ENCODE results near the gene MRPL34.
"Not testable (repeated sequence)": the region's sequence is repeated elsewhere in the genome, so short reads cannot be mapped to it uniquely, and the experiment has no call there.

The MRPL34 gene

DNA sequence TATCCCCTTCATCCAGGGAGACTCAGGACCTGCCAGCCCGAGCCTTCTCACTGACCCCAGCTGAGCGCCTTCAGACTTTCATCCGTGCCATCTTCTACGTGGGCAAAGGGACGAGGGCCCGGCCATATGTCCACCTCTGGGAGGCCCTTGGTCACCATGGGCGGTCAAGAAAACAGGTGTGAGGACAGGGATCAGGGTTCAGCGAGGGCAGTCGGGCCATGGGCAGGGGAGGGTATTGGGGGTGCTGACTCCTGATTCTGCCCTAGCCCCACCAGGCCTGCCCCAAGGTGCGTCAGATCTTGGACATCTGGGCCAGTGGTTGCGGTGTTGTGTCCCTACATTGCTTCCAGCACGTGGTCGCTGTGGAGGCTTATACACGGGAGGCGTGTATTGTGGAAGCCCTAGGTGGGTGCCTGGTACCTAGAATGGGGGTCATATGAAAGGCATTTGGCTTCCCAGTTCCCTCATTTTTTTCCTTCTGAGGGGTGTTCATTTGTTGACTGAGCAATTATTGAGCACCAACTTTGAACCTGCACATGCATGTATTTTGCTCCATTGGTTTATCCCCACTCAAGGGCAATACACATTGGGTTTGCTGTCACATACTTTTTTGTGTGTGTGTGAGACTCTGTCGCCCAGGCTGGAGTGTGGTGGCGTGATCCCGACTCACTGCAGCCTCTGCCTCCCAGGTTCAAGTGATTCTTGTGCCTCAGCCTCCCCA, 20.1 kb upstream of the MRPL34 start:
- no peak for DNase-seq (ENCODE audit: low read depth)

DNA sequence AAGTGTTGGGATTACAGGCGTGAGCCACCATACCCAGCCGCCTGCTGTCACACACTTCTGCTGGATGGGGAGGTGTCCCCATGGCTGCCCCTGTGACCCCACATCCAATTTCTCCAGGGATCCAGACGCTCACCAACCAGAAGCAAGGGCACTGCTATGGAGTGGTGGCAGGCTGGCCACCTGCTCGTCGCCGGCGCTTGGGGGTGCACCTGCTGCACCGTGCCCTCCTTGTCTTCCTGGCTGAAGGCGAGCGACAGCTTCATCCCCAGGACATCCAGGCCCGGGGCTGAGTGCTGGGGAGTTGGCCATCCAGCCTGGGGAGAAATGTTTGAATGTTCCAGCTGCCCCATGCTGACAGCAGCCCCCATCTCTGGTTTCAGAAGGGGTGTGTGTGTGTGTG, 19.4 kb upstream of the MRPL34 start:
- no peak for DNase-seq (ENCODE audit: low read depth)

DNA sequence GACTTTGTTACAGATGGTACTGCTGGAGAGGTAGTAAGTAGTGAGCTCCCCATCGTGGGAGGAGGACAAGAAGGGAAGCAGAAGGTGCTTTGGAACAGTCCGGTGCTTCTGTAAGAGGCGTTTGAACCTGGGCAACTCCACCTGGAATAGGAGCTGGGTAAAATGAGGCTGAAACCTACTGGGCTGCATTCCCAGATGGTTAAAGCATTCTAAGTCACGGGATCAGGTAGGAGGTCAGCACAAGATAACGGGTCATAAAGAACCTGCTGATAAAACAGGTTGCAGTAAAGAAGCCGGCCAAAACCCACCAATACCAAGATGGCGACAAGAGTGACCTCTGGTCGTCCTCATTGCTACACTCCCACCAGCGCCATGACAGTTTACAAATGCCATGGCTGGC, 18.9 kb upstream of the MRPL34 start:
- DNase-seq (ENCODE audit: low read depth): no peak

DNA sequence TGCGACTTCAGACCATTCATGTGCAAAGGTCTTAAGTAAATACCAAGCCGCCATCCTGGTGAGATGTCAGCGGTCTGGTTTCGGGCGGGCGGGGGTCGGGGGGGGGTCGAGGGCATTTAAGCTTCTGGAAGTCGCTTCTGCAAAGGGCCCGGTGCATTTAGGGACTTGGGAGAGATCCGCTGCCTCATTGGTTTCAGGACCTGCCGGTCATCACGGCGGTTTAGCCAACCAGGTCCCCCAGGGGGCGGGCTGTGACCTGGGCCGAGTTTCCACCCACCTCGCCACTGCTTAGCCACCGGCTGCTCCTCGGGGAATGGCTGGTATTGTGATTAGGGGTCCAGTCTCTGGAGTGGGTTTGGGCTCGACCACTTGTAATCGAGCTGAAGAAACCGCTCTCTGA, 16.2 kb upstream of the MRPL34 start:
- no peak for DNase-seq (ENCODE audit: low read depth)

DNA sequence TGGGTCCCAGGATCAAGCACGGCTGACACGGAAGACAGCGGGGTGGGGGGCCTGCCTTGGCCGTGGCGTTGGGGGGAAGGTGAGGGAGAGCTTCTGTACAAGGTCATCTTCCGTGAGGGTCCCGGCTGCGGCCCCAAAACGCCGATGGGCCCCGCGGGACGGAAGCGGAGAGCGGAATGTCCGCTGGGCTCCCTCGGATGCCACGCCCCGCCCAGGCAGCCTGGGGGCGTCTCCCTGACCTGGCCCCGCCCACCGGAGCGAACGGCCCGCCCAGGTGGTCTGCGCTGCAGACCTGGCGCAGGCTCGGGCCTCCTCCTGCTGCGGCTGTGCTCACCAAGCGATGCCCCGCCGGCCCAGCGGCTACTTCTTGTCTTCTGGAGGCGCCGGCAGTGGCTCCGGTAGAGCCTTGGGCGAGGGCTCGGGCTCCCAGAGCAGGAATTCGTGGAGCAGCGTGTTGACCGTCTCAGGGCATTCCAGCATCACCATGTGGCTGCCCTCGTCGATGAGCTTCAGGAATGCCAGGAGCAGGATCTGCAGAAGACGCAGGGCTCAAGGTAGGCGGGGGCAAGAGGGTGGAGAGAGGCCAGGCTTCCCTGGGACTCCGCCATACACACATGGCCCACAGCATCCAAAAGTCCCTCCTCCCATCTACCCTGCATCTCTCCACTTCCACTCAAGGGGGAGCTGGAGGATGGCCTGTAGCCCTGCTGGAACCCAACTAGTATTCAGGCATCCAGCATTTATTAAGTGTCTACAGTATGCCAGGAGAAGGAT, 13.2 kb upstream of the MRPL34 start:
- peak; percentile 77 for DNase-seq (ENCODE audit: low read depth)

DNA sequence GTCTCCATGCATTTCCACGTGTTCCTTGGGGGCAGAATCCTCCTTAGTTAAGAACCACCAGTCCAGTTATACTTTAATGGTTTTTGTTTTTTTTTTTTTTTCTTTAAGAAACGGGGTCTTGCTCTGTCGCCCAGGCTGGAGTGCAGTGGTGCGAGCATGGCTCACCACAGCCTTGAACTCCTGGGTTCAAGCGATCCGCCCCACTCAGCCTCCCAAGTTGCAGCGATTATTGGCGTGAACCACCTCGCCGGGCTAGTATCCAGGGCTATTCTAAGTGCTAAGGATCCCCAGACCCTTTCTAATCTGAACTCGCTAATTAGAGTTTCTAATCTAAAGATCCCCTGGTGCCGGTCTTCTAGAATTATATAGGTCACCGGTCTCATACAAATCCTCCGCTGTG, 12.1 kb upstream of the MRPL34 start:
- DNase-seq (ENCODE audit: low read depth): no peak

DNA sequence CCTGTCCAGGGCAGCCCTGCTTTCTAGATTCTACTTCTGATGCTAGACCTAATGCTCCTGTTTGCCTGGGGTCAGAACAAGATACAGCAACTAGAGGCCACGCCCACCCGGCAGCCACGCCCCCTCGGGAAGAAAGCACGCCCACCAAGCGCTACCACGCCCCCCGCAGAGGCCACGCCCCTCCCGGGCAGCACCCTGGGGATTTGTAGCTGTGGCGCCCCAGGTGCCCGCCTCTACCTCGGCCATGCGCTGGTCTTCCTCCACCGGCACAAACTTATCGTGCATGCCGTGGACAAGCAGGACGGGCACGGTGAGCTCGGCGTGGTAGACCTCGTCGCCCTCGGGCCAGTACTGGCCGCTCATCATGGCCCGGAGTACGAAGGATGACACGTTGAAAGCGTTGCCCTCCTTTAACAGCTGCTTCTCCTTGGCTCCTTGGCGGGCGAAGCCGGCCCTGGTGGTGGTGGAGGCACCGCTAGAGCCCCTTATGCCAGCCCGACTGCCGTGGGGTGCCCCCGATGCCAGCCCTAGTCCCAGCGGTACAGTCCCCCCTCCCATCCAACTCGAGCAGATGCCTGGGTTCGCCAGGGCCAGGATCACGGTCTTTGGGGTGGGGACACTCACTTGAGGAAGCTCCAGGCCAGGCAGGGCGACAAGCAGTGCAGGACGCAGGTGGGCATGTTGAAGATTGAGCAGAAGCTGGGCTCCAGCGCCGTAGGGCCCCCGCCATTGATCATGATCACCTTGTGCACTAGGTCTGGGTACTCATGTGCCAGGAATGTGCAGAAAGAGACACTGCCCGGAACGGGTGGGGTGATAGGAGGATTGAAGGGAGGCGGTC, 11.4 kb upstream of the MRPL34 start:
- peak; percentile 37 for DNase-seq (ENCODE audit: low read depth)

DNA sequence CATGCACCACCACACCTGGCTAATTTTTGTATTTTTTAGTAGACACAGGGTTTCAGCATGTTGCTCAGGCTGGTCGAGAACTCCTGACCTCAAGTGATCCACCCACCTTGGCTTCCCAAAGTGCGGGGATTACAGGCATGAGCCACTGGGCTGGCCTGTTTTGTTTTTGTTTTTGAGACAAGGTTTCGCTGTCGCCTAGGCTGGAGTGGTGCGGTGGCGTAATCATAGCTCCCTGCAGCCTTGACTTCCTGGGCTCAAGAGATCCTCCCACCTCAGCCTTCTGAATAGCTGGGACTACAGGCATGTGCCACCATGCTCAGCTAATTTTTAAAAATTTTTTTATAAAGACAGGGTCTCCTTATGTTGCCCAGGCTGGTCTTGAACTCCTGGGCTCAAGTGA, 10.1 kb upstream of the MRPL34 start:
- DNase-seq (ENCODE audit: low read depth): not testable (repeated sequence)

DNA sequence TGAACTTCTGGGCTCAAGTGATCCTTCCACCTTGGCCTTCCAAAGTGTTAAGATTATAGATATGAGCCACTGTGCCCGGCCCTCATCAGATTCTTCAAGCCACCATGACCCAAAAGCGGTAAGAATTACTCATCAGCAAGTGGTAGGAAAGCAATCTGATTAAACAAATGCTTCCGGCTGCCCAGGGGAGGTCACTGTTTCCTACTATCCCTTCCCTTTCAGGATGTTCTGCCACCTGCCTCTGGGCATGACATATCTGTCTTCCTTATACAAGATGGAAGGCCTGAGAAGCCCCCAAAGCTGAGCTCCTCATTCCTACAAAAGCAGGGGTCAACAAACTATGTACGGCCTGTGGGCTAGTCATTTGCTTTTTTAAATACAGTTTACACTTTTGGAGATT, 9.4 kb upstream of the MRPL34 start:
- DNase-seq (ENCODE audit: low read depth): no peak

DNA sequence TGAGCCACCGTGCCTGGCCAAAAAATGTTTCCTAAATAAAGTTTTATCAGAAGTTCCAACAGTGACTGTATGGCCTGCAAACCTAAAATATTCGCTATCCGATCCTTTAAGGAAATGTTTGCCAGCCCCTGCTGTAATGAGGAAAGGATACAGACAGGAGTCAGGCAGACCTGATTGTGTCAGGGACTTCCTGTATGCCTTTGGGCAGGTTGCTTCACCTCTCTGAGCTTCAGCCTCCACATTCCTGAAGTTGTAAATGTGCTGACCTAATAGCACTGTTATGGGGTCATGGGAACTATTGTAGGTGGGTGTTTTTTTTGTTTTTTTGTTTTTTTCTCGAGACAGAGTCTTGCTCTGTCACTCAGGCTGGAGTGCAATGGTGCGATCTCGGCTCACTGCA, 8.7 kb upstream of the MRPL34 start:
- DNase-seq (ENCODE audit: low read depth): no peak

DNA sequence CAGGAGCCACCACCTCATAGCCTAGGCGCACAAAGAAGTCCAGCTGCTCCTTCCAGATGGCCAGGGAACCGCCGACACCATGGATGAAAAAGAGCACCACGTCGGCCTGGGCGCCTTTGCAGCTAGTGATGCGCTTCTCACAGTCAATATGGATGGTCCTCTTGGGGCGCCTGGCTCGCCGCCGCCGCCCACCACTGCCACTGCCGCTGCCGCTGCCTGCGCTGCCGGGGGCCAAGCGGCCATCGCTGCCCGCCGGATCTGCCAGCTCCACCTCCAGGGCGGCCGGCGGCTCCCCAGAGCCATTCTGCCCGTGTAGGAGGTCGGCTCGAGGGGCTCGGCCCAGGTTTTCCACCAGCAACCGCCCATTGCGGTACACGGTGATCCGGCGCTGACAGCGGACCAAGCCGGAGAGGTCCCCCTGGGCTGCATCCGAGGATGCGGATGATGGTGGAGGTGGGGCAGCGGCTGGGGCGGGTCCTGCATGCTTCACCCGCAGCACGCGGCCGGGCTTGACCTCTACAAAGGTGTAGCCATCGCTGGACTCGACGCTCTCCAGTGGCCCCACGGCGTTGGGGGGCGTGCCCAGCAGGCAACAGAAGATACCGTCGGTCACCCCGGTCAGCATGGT, 4.6 kb upstream of the MRPL34 start:
- no peak for DNase-seq (ENCODE audit: low read depth)

DNA sequence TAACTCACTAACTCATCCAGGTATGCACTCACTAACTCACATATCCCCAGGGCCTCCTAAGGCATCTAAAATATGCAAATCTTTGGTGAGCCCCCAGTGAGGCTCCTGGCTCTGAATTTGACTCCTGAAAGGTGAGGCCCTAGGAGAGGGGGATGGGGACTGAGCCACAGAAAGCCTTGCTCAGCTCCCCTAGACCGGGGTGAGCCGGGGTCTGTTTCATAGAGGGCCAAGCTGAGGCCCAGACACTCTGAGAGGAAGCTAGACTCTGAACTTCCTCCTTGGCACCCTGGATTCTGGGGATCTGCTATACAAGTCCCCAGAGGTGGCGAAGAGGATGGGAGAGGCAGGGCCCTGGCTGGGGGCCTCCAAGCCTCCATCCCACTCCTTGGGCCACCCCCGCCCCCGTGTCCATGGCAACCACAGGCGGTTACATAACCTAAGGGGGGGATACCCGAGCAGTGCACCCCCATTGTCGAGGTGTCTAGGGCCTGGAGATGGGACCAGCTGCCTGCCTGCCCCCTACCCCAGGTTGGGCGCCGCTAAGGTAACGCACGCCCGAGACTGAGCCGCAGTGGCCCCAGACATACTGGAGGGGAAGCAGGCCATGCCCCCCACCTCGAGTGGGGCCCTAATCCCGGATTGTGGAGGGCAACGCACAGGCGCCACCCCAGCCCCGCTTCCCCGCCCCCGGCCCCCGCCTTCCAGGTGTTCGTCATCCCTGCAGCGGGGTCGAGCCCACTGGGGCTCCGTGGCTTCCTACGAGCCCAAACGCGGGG, 3.1 kb upstream of the MRPL34 start:
- DNase-seq (ENCODE audit: low read depth): no peak

DNA sequence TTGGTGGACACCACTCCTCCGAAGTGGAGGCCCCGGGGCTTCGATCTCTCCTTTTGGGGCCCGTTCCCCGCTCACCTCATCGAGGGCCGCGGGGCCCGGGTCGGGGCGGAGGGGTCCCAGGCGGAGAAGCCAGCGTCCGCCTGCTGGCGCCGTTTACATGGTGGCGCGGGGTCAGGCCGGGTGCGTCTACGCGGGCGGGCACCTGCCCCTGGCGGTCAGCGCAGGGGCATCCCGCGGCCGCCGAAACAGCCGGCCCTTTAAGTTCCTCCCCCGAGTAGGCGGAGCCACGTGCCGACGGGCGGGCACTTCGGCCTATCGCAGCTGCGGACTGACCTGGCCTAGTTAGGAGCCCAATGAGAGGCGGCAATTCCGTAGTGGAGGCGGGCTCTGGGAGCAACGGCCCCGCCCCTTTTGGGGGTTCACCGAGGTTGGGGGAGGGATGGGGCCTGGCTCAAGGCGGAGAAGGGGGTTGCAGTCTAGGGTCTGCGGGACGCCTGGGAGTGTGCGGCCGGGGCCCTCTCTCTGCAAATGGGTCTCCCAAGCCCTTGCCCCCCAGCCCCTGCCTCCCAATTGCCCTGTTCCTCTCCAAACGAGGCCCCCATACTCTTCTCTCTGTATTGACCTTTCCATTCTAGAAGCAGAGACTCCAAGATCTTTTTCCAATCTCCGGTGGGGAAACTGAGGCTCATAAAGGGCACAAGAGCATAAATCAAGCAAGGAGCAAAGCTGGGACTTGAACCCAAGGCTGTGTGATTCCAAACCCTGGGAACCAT, 2.3 kb upstream of the MRPL34 start, which contains the start of gene ABHD8:
Gene ABHD8 (minus strand): TSS at position 259 of the 773 bp plus-strand sequence. CDS start 1,809 bp downstream, outside the sequence.
- peak; percentile 65 for DNase-seq (ENCODE audit: low read depth)

DNA sequence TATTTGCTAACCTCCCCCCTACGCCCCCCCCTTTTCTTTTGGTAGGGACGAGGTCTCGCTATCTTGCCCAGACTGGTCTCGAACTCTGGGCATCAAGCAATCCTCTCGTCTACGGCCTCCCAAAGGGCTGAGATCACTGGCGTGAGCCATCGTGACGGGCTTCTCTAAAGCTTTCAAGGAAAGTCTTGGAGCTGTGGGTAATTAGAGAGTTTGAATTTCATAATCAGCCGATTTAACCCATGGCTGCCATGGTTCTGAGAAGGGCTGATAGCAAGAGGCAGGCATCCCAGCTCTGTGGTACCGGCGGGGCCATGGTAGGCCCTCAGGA, 1.8 kb upstream of the MRPL34 start:
- no peak for DNase-seq (ENCODE audit: low read depth)

DNA sequence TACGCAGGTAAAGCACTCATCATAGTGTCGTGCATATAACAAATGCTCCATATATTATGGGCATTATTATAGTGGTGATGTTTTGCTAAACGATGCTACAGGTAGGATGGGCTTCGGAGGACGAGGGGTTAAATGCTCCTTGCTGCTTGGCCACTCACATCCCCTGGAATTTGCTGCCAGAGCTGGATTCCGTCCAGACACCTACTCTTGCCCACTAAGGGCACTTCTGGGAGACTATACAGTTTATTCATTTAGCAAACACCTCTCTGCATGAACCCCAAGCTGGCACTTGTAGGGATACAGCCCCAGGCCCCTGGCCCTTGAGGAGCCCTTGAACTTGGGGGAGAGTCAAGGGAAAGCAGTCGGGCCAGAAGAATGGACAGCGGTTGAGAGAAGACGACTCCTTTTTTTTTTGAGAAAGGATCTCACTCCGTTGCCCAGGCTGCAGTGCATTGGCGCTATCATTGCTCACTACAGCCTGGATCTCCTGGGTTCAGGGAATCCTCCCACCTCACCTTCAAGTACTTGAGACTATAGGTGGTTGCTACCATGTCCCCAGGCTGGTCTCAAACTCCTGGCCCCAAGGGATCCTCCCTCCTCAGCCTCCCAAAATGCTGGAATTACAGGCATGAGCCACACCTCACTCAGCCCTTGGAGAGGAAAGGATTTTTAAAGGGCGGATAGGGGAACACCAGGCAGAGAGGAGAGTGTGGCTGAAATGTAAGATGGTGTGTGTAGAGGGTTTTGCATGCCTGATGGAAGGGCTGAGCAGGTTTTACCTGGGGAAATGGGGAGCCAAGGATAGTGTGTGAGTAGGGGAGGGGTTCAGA, 1.1 kb upstream of the MRPL34 start:
- DNase-seq (ENCODE audit: low read depth): no peak

DNA sequence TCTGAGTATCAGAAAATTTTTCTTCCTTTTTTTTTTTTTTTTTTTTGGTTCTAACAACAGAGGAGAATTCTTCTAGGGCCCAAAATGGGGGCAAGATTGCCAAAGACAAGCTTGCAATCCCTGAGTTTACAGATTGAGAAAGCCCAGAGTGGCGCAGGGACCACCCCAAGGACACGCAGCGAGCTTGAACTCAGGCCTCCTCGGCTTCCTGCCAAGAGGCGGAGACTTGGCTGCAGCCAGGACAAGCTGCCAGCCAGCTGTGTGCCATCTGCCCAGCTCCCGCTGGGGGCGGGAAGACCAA, 506 bp upstream of the MRPL34 start:
- no peak for DNase-seq (ENCODE audit: low read depth)

DNA sequence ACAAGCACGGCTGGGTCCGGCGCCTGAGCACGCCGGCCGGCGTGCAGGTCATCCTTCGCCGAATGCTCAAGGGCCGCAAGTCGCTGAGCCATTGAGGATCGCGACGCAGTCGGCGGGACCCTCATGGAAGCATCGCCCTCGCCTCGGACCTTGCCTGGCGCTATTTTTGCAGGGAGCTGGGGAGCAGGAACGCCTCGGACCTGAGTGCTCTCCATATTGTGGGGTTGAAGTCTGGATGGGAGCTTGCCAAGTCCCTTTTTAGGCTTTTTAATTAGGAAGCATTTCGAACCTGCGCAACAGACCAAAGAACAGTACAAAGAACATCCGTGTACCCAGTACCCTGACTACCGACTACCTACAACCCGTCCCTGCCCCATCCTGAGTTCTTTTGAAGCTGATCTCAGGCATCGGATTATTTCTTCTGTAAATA, 628 bp downstream of the MRPL34 start:
- DNase-seq (ENCODE audit: low read depth): no peak

DNA sequence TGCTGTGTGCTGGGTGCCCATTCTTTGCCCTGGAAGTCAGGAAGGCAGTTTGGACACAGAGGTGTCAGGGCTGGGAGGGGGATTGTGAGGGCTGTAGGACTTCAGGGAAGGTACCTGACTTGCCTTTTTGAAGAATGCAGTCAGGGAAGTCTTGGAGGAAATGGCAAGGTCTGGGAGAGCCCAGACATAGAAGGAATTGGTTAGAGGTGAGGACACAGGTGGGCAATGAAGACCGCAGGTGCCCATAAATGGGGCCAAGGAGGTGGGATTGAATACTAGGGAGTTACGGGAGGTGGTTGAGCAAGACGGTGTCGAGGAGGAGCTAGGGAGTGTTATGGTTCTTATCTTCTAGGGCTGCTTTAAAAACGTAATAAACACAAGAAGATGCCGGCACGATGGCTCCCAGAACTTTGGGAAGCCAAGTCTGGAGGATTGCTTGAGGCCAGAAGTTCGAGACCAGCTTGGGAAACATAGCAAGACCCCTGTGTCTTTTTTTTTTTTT, 2.3 kb downstream of the MRPL34 start:
- no peak for DNase-seq (ENCODE audit: low read depth)

DNA sequence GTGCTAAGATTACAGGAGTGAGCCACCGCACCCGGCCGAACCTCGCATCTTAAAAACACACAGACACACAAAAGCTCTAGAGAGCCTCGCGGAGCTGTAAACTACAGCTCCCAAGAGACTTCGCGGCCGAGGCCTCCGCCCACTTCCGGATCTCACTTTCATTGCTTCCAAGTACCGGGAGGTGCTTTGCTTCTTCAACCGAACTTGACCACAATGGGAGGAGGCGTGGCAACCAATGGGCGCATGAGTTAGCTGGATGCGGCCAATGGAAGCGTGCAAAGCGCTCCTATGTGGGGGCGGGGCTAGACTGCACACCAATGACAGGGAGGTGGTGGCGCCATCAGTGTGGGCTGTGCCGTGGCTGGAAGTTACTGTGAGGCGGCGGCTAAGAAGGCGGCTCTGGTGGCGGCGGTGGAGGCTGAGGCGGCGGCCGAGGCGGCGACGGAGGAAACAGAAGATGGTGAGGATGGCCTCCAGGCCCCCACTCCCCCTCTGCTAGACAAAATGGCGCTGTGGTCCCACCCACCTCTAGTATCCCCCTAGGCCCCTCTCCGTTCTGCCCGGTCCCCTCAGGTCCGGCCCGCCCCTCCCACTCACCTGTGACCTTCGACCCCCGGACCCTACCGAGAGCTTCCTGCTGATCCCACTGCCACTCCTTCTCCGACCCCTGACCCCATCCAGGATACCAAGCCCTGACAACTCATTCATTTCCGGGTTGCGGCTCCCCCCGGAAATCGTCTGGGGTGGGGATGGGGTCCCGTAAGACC, 3.7 kb downstream of the MRPL34 start, which contains the start of gene DDA1:
Gene DDA1 (plus strand): TSS at position 366 of the 767 bp plus-strand sequence. CDS start 92 bp downstream, at position 458.
- DNase-seq (ENCODE audit: low read depth): peak; percentile 78
